H1 (cell line): Measurements from ENCODE around the gene TRPT1. TPM values are rescaled to one million over a fixed set of nuclear protein-coding genes. Genes with fewer than 3 reads are reported as not detected.

ENCODE experiments used
- CREB1 ChIP-seq: IDR thresholded peaks from 2 replicates; pipeline ENCODE4 v1.6.1; 2012; ENCODE audit warnings: inconsistent platforms
- RFX5 ChIP-seq: IDR thresholded peaks from 2 replicates; pipeline ENCODE4 v1.6.1; 2011; ENCODE audit warnings: low read depth, low read length, improper control_type of control experiment, borderline replicate concordance
- polyA plus RNA-seq, 7 experiments: library from polyadenylated mRNA; depleted of rRNA in 3 of 7; stranded (reverse) in 5 of 7; unstranded in 2 of 7; fragments of >200 nt in 5 of 7; fragments of 200-250 nt in 2 of 7; gene quantifications; 1 replicate in 5 of 7; 2 replicates in 1 of 7; 4 replicates in 1 of 7; pipeline versions ENCODE4 v1.2.1 to v1.2.3, GENCODE V29; 2011 to 2013; ENCODE audit warnings: missing spikeins in 2 of 7, mixed read lengths in 2 of 7
- total RNA-seq: library from RNA; stranded (reverse); fragmentation: NEBNext Ultra II Directional; extraction: Animal tissue kit (Norgen Biotek cat#: 25700); gene quantifications from 2 replicates; pipeline ENCODE4 v1.2.1, GENCODE V29; 2021

Gene TRPT1
- total and polyA plus RNA-seq, 2 of the 8 experiments (the other 6 are each of a cell fraction or from before 2014, with no cell fraction given) = 34.5 to 74.6 TPM

DNA sequence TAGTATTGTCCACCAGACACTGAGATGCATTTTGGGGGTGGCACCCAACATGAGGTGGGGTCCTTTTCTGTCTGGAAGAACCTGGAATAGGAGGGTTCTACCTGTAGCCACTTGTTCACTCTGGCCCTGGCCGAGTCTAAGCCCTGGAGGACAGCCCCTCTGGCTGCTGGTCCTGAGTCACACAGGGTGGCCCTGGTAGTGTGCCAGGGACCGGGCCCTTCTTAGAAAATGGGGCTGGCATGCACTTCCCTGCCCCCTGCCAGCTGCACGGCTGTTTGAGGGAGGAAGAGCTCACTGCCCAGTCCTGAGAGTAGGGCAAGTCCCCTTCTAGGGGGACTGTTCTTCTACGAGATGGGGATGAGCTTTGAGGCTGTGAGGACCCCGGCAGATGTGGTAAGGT lies 27.5 kb upstream of the TRPT1 start (continued):
- TF ChIP-seq RFX5 (no peak), CREB1 (no peak)
